Measurements from ENCODE around the gene OGFOD3.

Gene OGFOD3

DNA sequence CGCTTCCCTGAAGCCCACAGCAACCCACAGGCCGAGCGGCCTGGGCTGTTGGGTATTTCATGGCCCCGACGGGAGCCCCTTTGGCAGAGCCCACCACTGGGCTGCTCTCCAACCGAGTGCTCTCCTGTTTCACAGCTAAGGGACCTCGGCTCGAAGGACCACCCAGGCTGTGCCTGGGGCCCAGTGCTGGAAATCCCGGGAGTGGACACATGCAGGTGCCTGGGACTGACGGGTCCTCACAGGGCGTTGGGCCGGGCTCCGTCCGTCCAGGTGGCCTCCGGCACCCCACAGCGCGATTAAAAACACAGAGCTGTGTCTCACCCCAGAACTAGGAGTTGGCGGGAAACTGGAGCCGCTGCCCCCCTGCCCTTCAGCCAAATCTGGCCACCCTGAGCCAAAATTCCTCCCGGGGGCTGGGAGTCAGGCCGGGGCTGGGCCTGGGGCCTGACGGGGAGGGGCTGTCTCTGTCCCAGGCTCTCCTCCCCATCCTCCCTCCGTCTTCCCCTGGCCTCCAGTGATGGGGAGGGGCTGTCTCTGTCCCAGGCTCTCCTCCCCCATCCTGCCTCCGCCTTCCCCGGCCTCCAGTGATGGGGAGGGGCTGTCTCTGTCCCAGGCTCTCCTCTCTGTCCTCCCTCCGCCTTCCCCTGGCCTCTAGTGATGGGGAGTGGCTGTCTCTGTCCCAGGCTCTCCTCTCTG, 32.7 kb downstream of the OGFOD3 start:
- TF ChIP-seq, protein P1, sequence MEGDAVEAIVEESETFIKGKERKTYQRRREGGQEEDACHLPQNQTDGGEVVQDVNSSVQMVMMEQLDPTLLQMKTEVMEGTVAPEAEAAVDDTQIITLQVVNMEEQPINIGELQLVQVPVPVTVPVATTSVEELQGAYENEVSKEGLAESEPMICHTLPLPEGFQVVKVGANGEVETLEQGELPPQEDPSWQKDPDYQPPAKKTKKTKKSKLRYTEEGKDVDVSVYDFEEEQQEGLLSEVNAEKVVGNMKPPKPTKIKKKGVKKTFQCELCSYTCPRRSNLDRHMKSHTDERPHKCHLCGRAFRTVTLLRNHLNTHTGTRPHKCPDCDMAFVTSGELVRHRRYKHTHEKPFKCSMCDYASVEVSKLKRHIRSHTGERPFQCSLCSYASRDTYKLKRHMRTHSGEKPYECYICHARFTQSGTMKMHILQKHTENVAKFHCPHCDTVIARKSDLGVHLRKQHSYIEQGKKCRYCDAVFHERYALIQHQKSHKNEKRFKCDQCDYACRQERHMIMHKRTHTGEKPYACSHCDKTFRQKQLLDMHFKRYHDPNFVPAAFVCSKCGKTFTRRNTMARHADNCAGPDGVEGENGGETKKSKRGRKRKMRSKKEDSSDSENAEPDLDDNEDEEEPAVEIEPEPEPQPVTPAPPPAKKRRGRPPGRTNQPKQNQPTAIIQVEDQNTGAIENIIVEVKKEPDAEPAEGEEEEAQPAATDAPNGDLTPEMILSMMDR (IDR thresholded peaks at IDR 0.05), result no peak
- Histone ChIP-seq H3K4me1 (peaks cover 10% of the 10 kb centered on the region), H3K4me2 (ENCODE audit: low read length) (no peak overlapping the region), H3K4me3 (ENCODE audit: low read depth, low read length) (no peak overlapping the region), H3K9ac (no peak overlapping the region), H3K36me3 (ENCODE audit: control insufficient read depth, insufficient read depth, low read length) (no peaks in the 10 kb centered on the region), H3K27ac (no peak overlapping the region), H2AFZ (no peak overlapping the region), H3K79me2 (no peaks in the 10 kb centered on the region), H3K27me3 (ENCODE audit: control insufficient read depth, insufficient read depth, low read length) (no peaks in the 10 kb centered on the region), H3K9me3 (ENCODE audit: control insufficient read depth, low read length) (no peaks in the 10 kb centered on the region)

DNA sequence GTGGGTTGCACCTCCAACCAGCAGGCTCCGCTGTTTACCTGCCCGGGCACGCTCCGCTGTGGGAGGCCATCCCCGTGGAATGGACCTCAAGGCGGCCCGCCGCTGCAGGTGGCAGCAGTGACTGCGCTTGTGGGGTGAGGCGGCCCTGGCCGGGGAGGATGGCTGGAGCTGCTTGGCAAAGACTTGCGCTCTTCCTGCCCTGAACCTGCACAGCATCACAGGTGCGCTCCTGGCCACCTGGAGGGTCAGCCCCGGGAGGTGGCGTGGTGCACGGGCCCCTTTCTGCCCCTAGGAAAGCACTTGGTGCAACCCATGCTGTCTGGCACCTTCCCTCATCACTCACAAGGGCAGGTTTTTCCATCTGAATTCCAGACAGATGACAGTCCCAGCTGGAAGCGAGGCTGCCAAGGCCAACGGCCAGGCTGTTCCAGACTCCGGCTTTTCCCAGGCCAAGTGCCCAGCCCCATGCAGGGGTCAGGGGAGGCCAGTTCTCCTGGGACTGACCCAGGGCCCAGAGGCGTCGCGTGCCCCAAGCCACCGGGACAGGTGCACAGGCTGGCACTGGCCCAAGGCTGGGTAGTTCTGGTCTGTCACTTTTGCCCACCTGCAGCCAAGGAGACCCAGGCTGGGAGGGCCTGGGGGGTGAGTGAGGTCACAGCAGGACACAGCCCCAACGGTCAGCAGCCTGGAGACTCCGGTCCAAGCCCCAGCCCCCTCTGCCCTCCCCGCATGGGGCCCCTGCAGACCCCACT, 33.5 kb downstream of the OGFOD3 start:
- Histone ChIP-seq H3K79me2 (no peaks in the 10 kb centered on the region), H2AFZ (peak overlapping the region; percentile 69), H3K4me1 (peaks cover 10% of the 10 kb centered on the region), H3K4me3 (ENCODE audit: low read depth, low read length) (no peak overlapping the region), H3K9ac (no peak overlapping the region), H3K9me3 (ENCODE audit: control insufficient read depth, low read length) (no peaks in the 10 kb centered on the region), H3K27me3 (ENCODE audit: control insufficient read depth, insufficient read depth, low read length) (no peaks in the 10 kb centered on the region), H3K4me2 (ENCODE audit: low read length) (no peak overlapping the region), H3K27ac (no peak overlapping the region), H3K36me3 (ENCODE audit: control insufficient read depth, insufficient read depth, low read length) (no peaks in the 10 kb centered on the region)
- TF ChIP-seq, protein P1 (IDR thresholded peaks at IDR 0.05), result peak; percentile 82

DNA sequence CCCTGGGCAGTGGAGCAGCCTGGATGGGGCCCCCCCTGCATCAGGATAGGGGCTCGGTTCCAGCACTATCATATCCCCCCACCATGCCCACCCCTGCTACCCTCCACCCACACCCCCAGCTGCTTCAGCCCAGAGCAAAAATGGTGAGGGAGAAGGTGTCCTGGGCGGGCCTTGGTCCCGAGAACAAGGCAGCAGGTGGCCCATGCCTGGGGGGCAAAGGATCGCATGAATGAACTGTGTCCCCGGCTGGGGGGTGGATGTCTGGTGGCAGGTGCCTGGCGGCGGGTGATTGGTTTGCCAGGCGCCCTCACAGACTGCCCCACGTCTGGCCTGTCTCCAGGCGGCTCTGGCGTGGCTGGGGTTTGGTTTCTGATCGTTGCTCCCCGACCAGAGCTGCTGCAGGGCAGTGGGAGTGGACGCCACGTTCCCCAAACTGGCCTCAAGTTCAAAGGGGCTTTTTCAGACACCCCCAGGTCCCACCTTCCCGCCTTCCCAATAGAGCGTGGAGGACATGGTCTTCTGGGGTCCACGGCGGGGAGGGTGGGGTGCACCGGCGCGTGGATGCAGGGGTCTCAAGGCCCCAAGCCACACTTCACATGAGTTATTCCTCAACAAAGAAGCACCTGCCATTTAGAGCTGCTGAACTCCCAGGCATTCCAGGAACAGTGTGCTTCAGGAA, 34.2 kb downstream of the OGFOD3 start:
- H3K4me1 ChIP-seq, result peaks cover 10% of the 10 kb centered on the region
- H3K9ac ChIP-seq, result no peak overlapping the region
- H3K27me3 ChIP-seq (ENCODE audit: control insufficient read depth, insufficient read depth, low read length), result no peaks in the 10 kb centered on the region
- H2AFZ ChIP-seq, result peak overlapping the region; percentile 69
- no peak overlapping the region for H3K4me2 ChIP-seq (ENCODE audit: low read length)
- TF ChIP-seq, protein P1 (IDR thresholded peaks at IDR 0.05), result no peak
- H3K27ac ChIP-seq, result no peak overlapping the region
- H3K4me3 ChIP-seq (ENCODE audit: low read depth, low read length), result no peak overlapping the region
- no peaks in the 10 kb centered on the region for H3K36me3 ChIP-seq (ENCODE audit: control insufficient read depth, insufficient read depth, low read length)
- H3K79me2 ChIP-seq, result no peaks in the 10 kb centered on the region
- H3K9me3 ChIP-seq (ENCODE audit: control insufficient read depth, low read length), result no peaks in the 10 kb centered on the region

DNA sequence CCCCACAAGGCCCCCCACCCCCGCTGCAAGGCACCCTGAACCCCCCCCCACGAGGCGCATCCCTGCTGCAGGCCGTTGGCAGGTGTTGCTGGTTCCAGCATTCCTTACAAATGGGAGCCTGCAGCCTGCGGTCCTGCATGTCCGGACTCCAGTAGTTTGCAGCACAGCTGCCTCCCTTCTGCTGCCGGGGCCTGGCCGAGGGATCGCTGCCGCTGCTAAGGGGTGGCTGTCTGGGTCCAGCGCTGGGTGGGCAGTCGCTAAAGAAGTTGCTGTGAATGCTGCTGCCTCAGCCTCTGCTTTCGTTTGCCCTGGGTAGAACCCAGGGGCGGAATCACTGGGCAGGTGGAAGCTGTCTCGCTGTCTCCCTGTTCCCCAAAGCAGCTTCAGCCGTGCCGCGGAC, 35.0 kb downstream of the OGFOD3 start:
- Histone ChIP-seq H3K27ac (no peak overlapping the region), H3K79me2 (no peaks in the 10 kb centered on the region), H3K4me2 (ENCODE audit: low read length) (no peak overlapping the region), H3K4me1 (peaks cover 10% of the 10 kb centered on the region), H3K9ac (no peak overlapping the region), H3K4me3 (ENCODE audit: low read depth, low read length) (no peak overlapping the region), H2AFZ (no peak overlapping the region), H3K36me3 (ENCODE audit: control insufficient read depth, insufficient read depth, low read length) (no peaks in the 10 kb centered on the region), H3K9me3 (ENCODE audit: control insufficient read depth, low read length) (no peaks in the 10 kb centered on the region), H3K27me3 (ENCODE audit: control insufficient read depth, insufficient read depth, low read length) (no peaks in the 10 kb centered on the region)
- TF ChIP-seq, protein P1 (IDR thresholded peaks at IDR 0.05), result no peak

Measured in parathyroid adenoma (tissue), 2 donors.